OCI-LY7 (cell line): ENCODE results near the gene ZNF451. TPM values are rescaled to one million over a fixed set of nuclear protein-coding genes. Genes with fewer than 3 reads are reported as not detected.

Source experiments
- BruUV-seq: library from RNA; stranded (reverse); fragments of 400-500 nt; replicated peaks from 2 replicates; lab custom pipeline; 2021; lab: Mats Ljungman, UMichigan
- CTCF ChIA-PET: fragments of 300-600 bp; sonication (Branson Sonifier 250); formaldehyde crosslinking; loops from one replicate; lab custom pipeline; 2022; ENCODE audit warnings: antibody characterized with exemption; ENCODE audit not compliant: unreplicated experiment; lab: Charles Lee
- POLR2A ChIA-PET: fragments of 300-600 bp; sonication (Branson Sonifier 250); formaldehyde crosslinking; loops from one replicate; lab custom pipeline; 2022; ENCODE audit warnings: antibody characterized with exemption; lab: Charles Lee
- DNase-seq: peaks from one replicate; pipeline ENCODE4 v3.0.0-alpha.2; 2015; ENCODE audit warnings: low spot score
- H2AFZ ChIP-seq: fragments of 200-600 bp; sonication (generic), shearing (Covaris generic); 2 replicates; pipeline ENCODE4 v1.6.1; 2014; ENCODE audit warnings: mild to moderate bottlenecking, antibody characterized with exemption, low read length, moderate library complexity
- H3K27ac ChIP-seq: fragments of 200-600 bp; sonication (generic); 2 replicates; pipeline ENCODE4 v1.5.1; 2014; ENCODE audit warnings: mixed run types, low read depth, mild to moderate bottlenecking, moderate library complexity, low read length, inconsistent platforms; ENCODE audit not compliant: poor library complexity, severe bottlenecking
- H3K36me3 ChIP-seq: fragments of 200-600 bp; sonication (generic); 2 replicates; pipeline ENCODE4 v1.6.1; 2014; ENCODE audit warnings: mild to moderate bottlenecking, antibody characterized with exemption, low read length, moderate library complexity, mixed read lengths; ENCODE audit not compliant: insufficient read depth
- H3K4me1 ChIP-seq: fragments of 200-600 bp; sonication (generic); 2 replicates; pipeline ENCODE4 v1.5.1; 2014; ENCODE audit warnings: mild to moderate bottlenecking, low read length; ENCODE audit not compliant: insufficient read depth, poor library complexity, severe bottlenecking
- H3K4me2 ChIP-seq: fragments of 200-600 bp; sonication (generic); 2 replicates; pipeline ENCODE4 v1.6.1; 2014; ENCODE audit warnings: mild to moderate bottlenecking, low read length
- H3K4me3 ChIP-seq: fragments of 200-600 bp; sonication (generic); 2 replicates; pipeline ENCODE4 v1.5.1; 2014; ENCODE audit warnings: mild to moderate bottlenecking, low read depth, low read length; ENCODE audit not compliant: poor library complexity, severe bottlenecking
- H3K79me2 ChIP-seq: fragments of 200-600 bp; sonication (generic); 2 replicates; pipeline ENCODE4 v1.6.1; 2016; ENCODE audit warnings: low read depth, mild to moderate bottlenecking, low read length, moderate library complexity, mixed read lengths; ENCODE audit not compliant: insufficient read depth
- H3K9me2 ChIP-seq: fragments of 200-600 bp; sonication (generic); 2 replicates; pipeline ENCODE4 v1.6.1; 2016; ENCODE audit warnings: mild to moderate bottlenecking, low read length, mixed read lengths; ENCODE audit not compliant: insufficient read depth
- H3K9me3 ChIP-seq: fragments of 200-600 bp; sonication (generic); 2 replicates; pipeline ENCODE4 v1.6.1; 2014; ENCODE audit warnings: mild to moderate bottlenecking, mixed run types, low read length, mixed read lengths
- H4K20me1 ChIP-seq: fragments of 200-600 bp; sonication (generic); 2 replicates; pipeline ENCODE4 v1.6.1; 2014; ENCODE audit warnings: mild to moderate bottlenecking, antibody characterized with exemption, low read length, moderate library complexity, mixed read lengths; ENCODE audit not compliant: insufficient read depth
- CTCF ChIP-seq: fragments of 200-600 bp; sonication (generic); conservative IDR thresholded peaks from 2 replicates; pipeline ENCODE4 v1.5.1; 2014; ENCODE audit warnings: mild to moderate bottlenecking, antibody characterized with exemption, low read length, moderate library complexity, mixed read lengths
- EZH2phosphoT487 ChIP-seq: fragments of 200-600 bp; sonication (generic); IDR thresholded peaks from 2 replicates; pipeline ENCODE4 v1.6.1; 2018; ENCODE audit warnings: low read depth, borderline replicate concordance, mild to moderate bottlenecking, mixed run types, antibody characterized with exemption, low read length, moderate library complexity, mixed read lengths
- intact Hi-C: fragments of 100-400 bp; cut with micrococcal nuclease; formaldehyde crosslinking; loops from one replicate; pipeline ENCODE4 v1.10.0; 2022; ENCODE audit not compliant: unreplicated experiment
- total RNA-seq, 2 experiments: library from RNA; depleted of rRNA in 1 of 2; stranded (reverse); fragments of >200 nt in 1 of 2; shearing (Covaris generic) in 1 of 2; gene quantifications; 2 replicates each; pipeline ENCODE4 v1.2.3, GENCODE V29; 2014 to 2022

Gene ZNF451
- total RNA-seq, 2 experiments from 2014 or later, result 50.0 to 66.7 TPM

- Histone ChIP-seq H3K79me2 (no peaks in the 10 kb centered on the region), H3K27ac (no peak overlapping the region), H3K4me3 (no peak overlapping the region), H3K9me3 (no peaks in the 10 kb centered on the region), H4K20me1 (no peaks in the 10 kb centered on the region), H3K4me1 (no peaks in the 10 kb centered on the region), H3K9me2 (no peaks in the 10 kb centered on the region), H3K36me3 (peaks cover 51% of the 10 kb centered on the region), H3K4me2 (no peak overlapping the region), H2AFZ (no peak overlapping the region)
- DNase-seq, result no peak
- TF ChIP-seq CTCF (no peak), EZH2phosphoT487 (no peak)
- BruUV-seq, result no TSS peak
- ChIA-PET POLR2A (interaction anchor here (1.0 to 1.8 kb wide), 4 partner anchors 11 to 36 kb away, joined by 4 to 9 read pairs (median 4); no protein-coding TSS in a partner anchor), CTCF (no interaction called here)
- intact Hi-C loops, result no loop called here
Measured at GRCh38 chr6:57130661-57131177, 40.7 kb downstream of the ZNF451 start.

- BruUV-seq, result no TSS peak
- Histone ChIP-seq H3K36me3 (peaks cover 56% of the 10 kb centered on the region), H3K9me3 (no peaks in the 10 kb centered on the region), H3K4me3 (no peak overlapping the region), H3K79me2 (no peaks in the 10 kb centered on the region), H3K4me1 (no peaks in the 10 kb centered on the region), H2AFZ (no peak overlapping the region), H4K20me1 (no peaks in the 10 kb centered on the region), H3K27ac (no peak overlapping the region), H3K9me2 (no peaks in the 10 kb centered on the region), H3K4me2 (no peak overlapping the region)
- TF ChIP-seq CTCF, result no peak
- intact Hi-C loops, result no loop called here
- CTCF ChIA-PET, result no interaction called here
- POLR2A ChIA-PET, result interaction anchor here (1.0 to 2.9 kb wide), 4 partner anchors 8 to 18 kb away, joined by 3 to 13 read pairs (median 5); no protein-coding TSS in a partner anchor
- DNase-seq, result no peak
Measured at GRCh38 chr6:57134954-57135353, 45.0 kb downstream of the ZNF451 start.

GRCh38 chr6:57135885-57136284, 45.9 kb downstream of the ZNF451 start:
- POLR2A ChIA-PET, result interaction anchor here (0.9 to 2.9 kb wide), 2 partner anchors 7 to 24 kb away, joined by 3 to 6 read pairs; no protein-coding TSS in a partner anchor
- CTCF ChIA-PET, result no interaction called here
- no TSS peak for BruUV-seq
- no peak overlapping the region for H2AFZ ChIP-seq
- H3K4me2 ChIP-seq, result no peak overlapping the region
- no peaks in the 10 kb centered on the region for H4K20me1 ChIP-seq
- intact Hi-C loops, result no loop called here
- H3K9me2 ChIP-seq, result no peaks in the 10 kb centered on the region
- H3K27ac ChIP-seq, result no peak overlapping the region
- peaks cover 50% of the 10 kb centered on the region for H3K36me3 ChIP-seq
- DNase-seq, result no peak
- TF ChIP-seq EZH2phosphoT487, result no peak
- no peak for TF ChIP-seq CTCF
- H3K9me3 ChIP-seq, result no peaks in the 10 kb centered on the region
- H3K79me2 ChIP-seq, result no peaks in the 10 kb centered on the region
- H3K4me1 ChIP-seq, result no peaks in the 10 kb centered on the region
- no peak overlapping the region for H3K4me3 ChIP-seq
